Measurements from ENCODE around the gene C16orf95. TPM values are rescaled to one million over a fixed set of nuclear protein-coding genes. Genes with fewer than 3 reads are reported as not detected.

The C16orf95 gene
- total and polyA plus RNA-seq, 8 donors, result 1.1 to 4.7 (median 2.9) TPM

GRCh38 chr16:87333101-87333500 lies 15.9 kb upstream of the C16orf95 start:
- Histone ChIP-seq H3K4me1 (no peaks in the 10 kb centered on the region), H3K36me3 (peaks cover 0 to 57% (median 20%) of the 10 kb centered on the region in 3 donors), H3K4me3 (no peak overlapping the region), H3K27me3 (no peaks in the 10 kb centered on the region), H3K9me3 (no peaks in the 10 kb centered on the region), H3K27ac (no peak overlapping the region)
- no peak for TF ChIP-seq CTCF (IDR thresholded peaks at IDR 0.05)
- DNase-seq (peak in 3 of 6 donors; percentile 11 to 54 (median 43)), FAIRE-seq (no peak), ATAC-seq (no peak)
- intact Hi-C loops (cut with DNase I), result no loop called here
- WGBS, 2 donors, result 93 to 95% methylated on average over 15 of the region's 15 CpGs

GRCh38 chr16:87332150-87332549 lies 15.0 kb upstream of the C16orf95 start:
- no peak overlapping the region for H3K4me3 ChIP-seq
- H3K9me3 ChIP-seq, result no peaks in the 10 kb centered on the region
- intact Hi-C loops (cut with DNase I), result no loop called here
- FAIRE-seq, result no peak
- WGBS, 2 donors, result 85 to 90% methylated on average over 10 of the region's 10 CpGs
- no peak for TF ChIP-seq CTCF (IDR thresholded peaks at IDR 0.05)
- ATAC-seq, result peak in 1 of 4 donors; percentile 20
- peaks cover 0 to 57% (median 20%) of the 10 kb centered on the region in 3 donors for H3K36me3 ChIP-seq
- DNase-seq, result peak in 1 of 6 donors; percentile 38
- no peak overlapping the region for H3K27ac ChIP-seq
- H3K27me3 ChIP-seq, result no peaks in the 10 kb centered on the region
- no peaks in the 10 kb centered on the region for H3K4me1 ChIP-seq

- TF ChIP-seq CTCF (IDR thresholded peaks at IDR 0.05), result no peak
- ATAC-seq (no peak), FAIRE-seq (no peak), DNase-seq (peak in 2 of 6 donors; percentile 31 to 50)
- Histone ChIP-seq H3K4me1 (no peaks in the 10 kb centered on the region), H3K4me3 (no peak overlapping the region), H3K9me3 (no peaks in the 10 kb centered on the region), H3K27me3 (no peaks in the 10 kb centered on the region), H3K36me3 (peaks cover 0 to 55% (median 20%) of the 10 kb centered on the region in 3 donors), H3K27ac (no peak overlapping the region)
- intact Hi-C loops (cut with DNase I), result no loop called here
- WGBS, 2 donors, result 93 to 96% methylated on average over 31 of the region's 31 CpGs
Measured at GRCh38 chr16:87331241-87331801, 14.1 kb upstream of the C16orf95 start.

GRCh38 chr16:87330646-87331045 lies 13.5 kb upstream of the C16orf95 start:
- peak in 1 of 6 donors; percentile 6 for DNase-seq
- peaks cover 0 to 49% (median 20%) of the 10 kb centered on the region in 3 donors for H3K36me3 ChIP-seq
- no peak for ATAC-seq
- H3K27ac ChIP-seq, result no peak overlapping the region
- no peaks in the 10 kb centered on the region for H3K9me3 ChIP-seq
- intact Hi-C loops (cut with DNase I), result no loop called here
- FAIRE-seq, result no peak
- TF ChIP-seq CTCF (IDR thresholded peaks at IDR 0.05), result no peak
- no peaks in the 10 kb centered on the region for H3K27me3 ChIP-seq
- H3K4me1 ChIP-seq, result no peaks in the 10 kb centered on the region
- no peak overlapping the region for H3K4me3 ChIP-seq
- 88 to 93% methylated on average over 15 of the region's 15 CpGs for WGBS, 2 donors

GRCh38 chr16:87330257-87330624 lies 13.0 kb upstream of the C16orf95 start:
- FAIRE-seq (no peak), DNase-seq (no peak), ATAC-seq (no peak)
- Histone ChIP-seq H3K4me3 (no peak overlapping the region), H3K9me3 (no peaks in the 10 kb centered on the region), H3K36me3 (peaks cover 0 to 45% (median 20%) of the 10 kb centered on the region in 3 donors), H3K27ac (no peak overlapping the region), H3K4me1 (no peaks in the 10 kb centered on the region), H3K27me3 (no peaks in the 10 kb centered on the region)
- TF ChIP-seq CTCF (IDR thresholded peaks at IDR 0.05), result no peak
- intact Hi-C loops (cut with DNase I), result no loop called here
- WGBS, 2 donors, result 86 to 90% methylated on average over 11 of the region's 11 CpGs

Measured in pancreas (tissue), 10 donors.